OCI-M1 (cell line): ENCODE results near the gene TRIM13.
"Not testable (repeated sequence)": the region's sequence is repeated elsewhere in the genome, so short reads cannot be mapped to it uniquely, and the experiment has no call there.

Source experiments
- DNase-seq: peaks from one replicate; lab custom pipeline; 2025; lab: John Stamatoyannopoulos, UW

Gene TRIM13

GRCh38 chr13:50060718-50061117, 63.9 kb downstream of the TRIM13 start:
- DNase-seq: no peak

DNA sequence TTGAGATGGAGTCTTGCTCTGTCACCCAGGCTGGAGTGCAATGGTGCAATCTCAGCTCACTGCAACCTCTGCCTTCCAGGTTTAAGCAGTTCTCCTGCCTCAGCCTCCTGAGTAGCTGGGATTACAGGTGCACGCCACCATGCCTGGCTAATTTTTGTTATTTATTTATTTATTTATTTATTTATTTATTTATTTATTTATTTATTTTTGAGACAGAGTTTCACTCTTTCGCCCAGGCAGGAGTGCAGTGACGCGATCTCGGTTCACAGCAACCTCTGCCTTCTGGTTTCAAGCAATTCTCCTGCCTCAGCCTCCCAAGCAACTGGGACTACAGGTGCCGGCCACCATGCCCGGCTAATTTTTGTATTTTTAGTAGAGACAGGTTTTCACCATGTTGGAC, 65.5 kb downstream of the TRIM13 start:
- DNase-seq: not testable (repeated sequence)

- no peak for DNase-seq
Observed at GRCh38 chr13:50065712-50066111, 68.9 kb downstream of the TRIM13 start.
